ENCODE results near the gene SNAPC1.

DNA sequence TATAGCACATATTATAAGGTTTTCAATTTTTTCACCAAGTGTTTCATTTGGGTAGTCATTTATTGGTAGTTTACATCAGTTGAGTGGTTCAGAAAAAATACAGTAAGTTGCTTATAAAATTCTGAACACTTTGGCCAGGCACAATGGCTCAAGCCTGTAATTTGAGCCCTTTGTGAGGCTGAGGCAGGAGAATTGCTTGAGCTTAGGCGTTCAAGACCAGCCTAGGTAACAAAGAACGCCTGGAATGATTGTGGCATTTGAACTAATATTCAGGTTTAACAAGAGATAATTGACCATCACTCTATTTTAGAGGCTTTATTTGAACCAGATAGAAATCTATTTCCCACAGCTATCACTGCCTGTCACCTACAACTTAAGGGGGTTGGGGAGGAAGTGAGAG, 44.2 kb upstream of the SNAPC1 start:
- TF ChIP-seq, protein P1, sequence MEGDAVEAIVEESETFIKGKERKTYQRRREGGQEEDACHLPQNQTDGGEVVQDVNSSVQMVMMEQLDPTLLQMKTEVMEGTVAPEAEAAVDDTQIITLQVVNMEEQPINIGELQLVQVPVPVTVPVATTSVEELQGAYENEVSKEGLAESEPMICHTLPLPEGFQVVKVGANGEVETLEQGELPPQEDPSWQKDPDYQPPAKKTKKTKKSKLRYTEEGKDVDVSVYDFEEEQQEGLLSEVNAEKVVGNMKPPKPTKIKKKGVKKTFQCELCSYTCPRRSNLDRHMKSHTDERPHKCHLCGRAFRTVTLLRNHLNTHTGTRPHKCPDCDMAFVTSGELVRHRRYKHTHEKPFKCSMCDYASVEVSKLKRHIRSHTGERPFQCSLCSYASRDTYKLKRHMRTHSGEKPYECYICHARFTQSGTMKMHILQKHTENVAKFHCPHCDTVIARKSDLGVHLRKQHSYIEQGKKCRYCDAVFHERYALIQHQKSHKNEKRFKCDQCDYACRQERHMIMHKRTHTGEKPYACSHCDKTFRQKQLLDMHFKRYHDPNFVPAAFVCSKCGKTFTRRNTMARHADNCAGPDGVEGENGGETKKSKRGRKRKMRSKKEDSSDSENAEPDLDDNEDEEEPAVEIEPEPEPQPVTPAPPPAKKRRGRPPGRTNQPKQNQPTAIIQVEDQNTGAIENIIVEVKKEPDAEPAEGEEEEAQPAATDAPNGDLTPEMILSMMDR (IDR thresholded peaks at IDR 0.05) = no peak
- TF ChIP-seq POLR2A (IDR thresholded peaks at IDR 0.05) = no peak
